Aorta (tissue), 5 donors: ENCODE results near the gene MATN1. TPM values are rescaled to one million over a fixed set of nuclear protein-coding genes. Genes with fewer than 3 reads are reported as not detected.

ENCODE experiments used
- ATAC-seq: fragments of 200-7000 bp; cut with Tn5 transposase; one replicate; pipeline ENCODE4 v1.9.1; 2022; ENCODE audit warnings: moderate library complexity; ENCODE audit not compliant: low FRiP score
- DNase-seq, 2 donors: peaks; one replicate each; pipeline ENCODE4 v3.0.0-alpha.2; 2020
- H3K27ac ChIP-seq, 2 donors: one replicate each; pipeline ENCODE4 v1.5.1; 2013; ENCODE audit warnings: low read length in 2 of 2, mild to moderate bottlenecking in 2 of 2, moderate library complexity in 2 of 2, control low read depth in 1 of 2, inconsistent platforms in 1 of 2, low read depth in 1 of 2
- H3K27me3 ChIP-seq, 2 donors: one replicate each; pipeline ENCODE4 v1.6.1; 2013; ENCODE audit warnings: control low read depth in 1 of 2, low read length in 1 of 2, mild to moderate bottlenecking in 1 of 2, moderate library complexity in 1 of 2; ENCODE audit not compliant: insufficient read depth in 2 of 2, control insufficient read depth in 1 of 2
- H3K36me3 ChIP-seq, 2 donors: one replicate each; pipeline ENCODE4 v1.6.1; 2013; ENCODE audit warnings: control low read depth in 1 of 2, low read length in 1 of 2, mild to moderate bottlenecking in 1 of 2; ENCODE audit not compliant: insufficient read depth in 2 of 2, control insufficient read depth in 1 of 2
- H3K4me1 ChIP-seq, 2 donors: one replicate each; pipeline ENCODE4 v1.6.1; 2013; ENCODE audit warnings: low read length in 2 of 2, control low read depth in 1 of 2, mild to moderate bottlenecking in 1 of 2, moderate library complexity in 1 of 2; ENCODE audit not compliant: insufficient read depth in 2 of 2, control insufficient read depth in 1 of 2
- H3K4me3 ChIP-seq, 2 donors: one replicate each; pipeline ENCODE4 v1.5.1; 2013; ENCODE audit warnings: low read length in 2 of 2, control low read depth in 1 of 2, mild to moderate bottlenecking in 1 of 2
- H3K9me3 ChIP-seq: one replicate; pipeline ENCODE4 v1.6.1; 2013; ENCODE audit warnings: mild to moderate bottlenecking, low read length; ENCODE audit not compliant: control insufficient read depth
- WGBS, 2 donors: extraction: QIAGEN DNeasy Blood & Tissue Kit; methylation state at CpG; one replicate each; pipeline ENCODE4 v1.1.7; 2013; 5-methylcytosine and 5-hydroxymethylcytosine counted together
- intact Hi-C, 2 donors: fragments of 100-400 bp; cut with DNase I; formaldehyde crosslinking; loops; one replicate each; pipeline versions ENCODE4 v1.14.2 to v1.15.0; 2022
- polyA plus RNA-seq, 2 donors: library from polyadenylated mRNA; stranded (reverse); fragments of 200-250 nt; gene quantifications; one replicate each; pipeline ENCODE4 v1.2.3, GENCODE V29; 2013
- total RNA-seq, 2 donors: library from RNA; stranded (reverse); fragmentation: NEBNext Ultra II Directional; extraction: Animal tissue kit (Norgen Biotek cat#: 25700); gene quantifications; one replicate each; pipeline ENCODE4 v1.2.1, GENCODE V29; 2021
- donor health status: healthy with polysubstance abuse.
- donor health status: Bipolar disorder and iron deficiency.
- donor health status: DM: no; HTN: no; CAD: no.
- donor health status: DM: no; HTN: no; CAD: no.
- donor health status: DM: yes; HTN: yes; CAD: no.

MATN1 gene
- total and polyA plus RNA-seq, 4 donors, result 0.42 TPM; not detected in 3

GRCh38 chr1:30724655-30725421 is 1.5 kb upstream of the MATN1 start:
- DNase-seq (no peak), ATAC-seq (no peak)
- no peak overlapping the region for H3K27ac ChIP-seq
- no peaks in the 10 kb centered on the region for H3K9me3 ChIP-seq
- no peaks in the 10 kb centered on the region for H3K4me1 ChIP-seq
- no peaks in the 10 kb centered on the region for H3K27me3 ChIP-seq
- no peak overlapping the region for H3K4me3 ChIP-seq
- intact Hi-C loops, result loop anchor here in 1 of 2 donors (5.0 kb wide), 2 partner anchors 187 to 207 kb away; no protein-coding TSS in a partner anchor
- no peaks in the 10 kb centered on the region for H3K36me3 ChIP-seq
- WGBS, 2 donors, result 90 to 93% methylated on average over 5 of the region's 5 CpGs

GRCh38 chr1:30724175-30724574 is 790 bp upstream of the MATN1 start:
- Histone ChIP-seq H3K4me1 (no peaks in the 10 kb centered on the region), H3K27me3 (no peaks in the 10 kb centered on the region), H3K9me3 (no peaks in the 10 kb centered on the region), H3K27ac (no peak overlapping the region), H3K4me3 (no peak overlapping the region), H3K36me3 (no peaks in the 10 kb centered on the region)
- ATAC-seq (no peak), DNase-seq (no peak)
- 91 to 96% methylated on average over 2 of the region's 2 CpGs for WGBS, 2 donors
- intact Hi-C loops, result loop anchor here in 1 of 2 donors (5.0 kb wide), 1 partner anchor 208 kb away; no protein-coding TSS in a partner anchor

GRCh38 chr1:30721812-30722537 is 1.4 kb downstream of the MATN1 start:
- ATAC-seq, result no peak
- 65 to 69% methylated on average over 9 of the region's 9 CpGs for WGBS, 2 donors
- intact Hi-C loops, result loop anchor here in 1 of 2 donors (5.0 kb wide), 1 partner anchor 210 kb away; no protein-coding TSS in a partner anchor

GRCh38 chr1:30721341-30721793 is 2.0 kb downstream of the MATN1 start:
- no peak overlapping the region for H3K27ac ChIP-seq
- no peaks in the 10 kb centered on the region for H3K9me3 ChIP-seq
- ATAC-seq (no peak), DNase-seq (peak in 1 of 2 donors; percentile 76)
- no peaks in the 10 kb centered on the region for H3K36me3 ChIP-seq
- intact Hi-C loops, result loop anchor here in 1 of 2 donors (5.0 kb wide), 1 partner anchor 211 kb away; no protein-coding TSS in a partner anchor
- no peak overlapping the region for H3K4me3 ChIP-seq
- H3K27me3 ChIP-seq, result no peaks in the 10 kb centered on the region
- WGBS, 2 donors, result 95 to 96% methylated on average over 27 of the region's 27 CpGs
- H3K4me1 ChIP-seq, result no peaks in the 10 kb centered on the region

More at GRCh38 chr1:30721812-30722537, 1.4 kb downstream of the MATN1 start:
- no peak for DNase-seq
- no peak overlapping the region for H3K4me3 ChIP-seq
- no peaks in the 10 kb centered on the region for H3K27me3 ChIP-seq
- no peaks in the 10 kb centered on the region for H3K9me3 ChIP-seq
- H3K4me1 ChIP-seq, result no peaks in the 10 kb centered on the region
- H3K27ac ChIP-seq, result no peak overlapping the region
- no peaks in the 10 kb centered on the region for H3K36me3 ChIP-seq

- intact Hi-C loops, result loop anchor here in 1 of 2 donors (5.0 kb wide), 1 partner anchor 212 kb away; no protein-coding TSS in a partner anchor
- Histone ChIP-seq H3K27ac (no peak overlapping the region), H3K36me3 (no peaks in the 10 kb centered on the region), H3K4me1 (no peaks in the 10 kb centered on the region), H3K4me3 (no peak overlapping the region), H3K9me3 (no peaks in the 10 kb centered on the region), H3K27me3 (no peaks in the 10 kb centered on the region)
- ATAC-seq (no peak), DNase-seq (peak in 1 of 2 donors; percentile 49)
- WGBS, 2 donors, result 93 to 94% methylated on average over 16 of the region's 16 CpGs
These were observed 2.8 kb downstream of the MATN1 start for GRCh38 chr1:30720271-30721223.

- Histone ChIP-seq H3K4me3 (no peak overlapping the region), H3K27ac (no peak overlapping the region), H3K9me3 (no peaks in the 10 kb centered on the region), H3K4me1 (no peaks in the 10 kb centered on the region), H3K27me3 (no peaks in the 10 kb centered on the region), H3K36me3 (no peaks in the 10 kb centered on the region)
- DNase-seq (peak in 1 of 2 donors; percentile 48), ATAC-seq (no peak)
- 34 to 38% methylated on average over 21 of the region's 21 CpGs for WGBS, 2 donors
- intact Hi-C loops, result loop anchor here (1.0 to 5.0 kb wide), 4 partner anchors 60 to 1482 kb away; partner anchors contain the start of gene PTPRU (in 1 of the 2)
These were observed 3.7 kb downstream of the MATN1 start for GRCh38 chr1:30719406-30720270.

- H3K4me3 ChIP-seq, result peak overlapping the region in 1 of 2 donors; percentile 4
- ATAC-seq (peak; percentile 93), DNase-seq (peak; percentile 95 to 99)
- H3K27ac ChIP-seq, result peak overlapping the region; percentile 62 to 89
- H3K36me3 ChIP-seq, result no peaks in the 10 kb centered on the region
- intact Hi-C loops, result loop anchor here (1.0 to 5.0 kb wide), 3 partner anchors 60 to 1482 kb away; partner anchors contain the start of gene PTPRU (in 1 of the 2)
- H3K9me3 ChIP-seq, result no peaks in the 10 kb centered on the region
- 1% methylated on average over 62 to 66 of the region's 66 CpGs for WGBS, 2 donors
- H3K27me3 ChIP-seq, result no peaks in the 10 kb centered on the region
- H3K4me1 ChIP-seq, result no peaks in the 10 kb centered on the region
These were observed 4.6 kb downstream of the MATN1 start for GRCh38 chr1:30718636-30719405.
